ENCODE measurements around the gene FAM216A.
A peak's percentile ranks its signal among the peaks of the same experiment; 100 is the strongest.
"Not testable (repeated sequence)": the region's sequence is repeated elsewhere in the genome, so short reads cannot be mapped to it uniquely, and the experiment has no call there.

The FAM216A gene

GRCh38 chr12:110501399-110501751 is 32.7 kb downstream of the FAM216A start:
- no peak for DNase-seq

DNA sequence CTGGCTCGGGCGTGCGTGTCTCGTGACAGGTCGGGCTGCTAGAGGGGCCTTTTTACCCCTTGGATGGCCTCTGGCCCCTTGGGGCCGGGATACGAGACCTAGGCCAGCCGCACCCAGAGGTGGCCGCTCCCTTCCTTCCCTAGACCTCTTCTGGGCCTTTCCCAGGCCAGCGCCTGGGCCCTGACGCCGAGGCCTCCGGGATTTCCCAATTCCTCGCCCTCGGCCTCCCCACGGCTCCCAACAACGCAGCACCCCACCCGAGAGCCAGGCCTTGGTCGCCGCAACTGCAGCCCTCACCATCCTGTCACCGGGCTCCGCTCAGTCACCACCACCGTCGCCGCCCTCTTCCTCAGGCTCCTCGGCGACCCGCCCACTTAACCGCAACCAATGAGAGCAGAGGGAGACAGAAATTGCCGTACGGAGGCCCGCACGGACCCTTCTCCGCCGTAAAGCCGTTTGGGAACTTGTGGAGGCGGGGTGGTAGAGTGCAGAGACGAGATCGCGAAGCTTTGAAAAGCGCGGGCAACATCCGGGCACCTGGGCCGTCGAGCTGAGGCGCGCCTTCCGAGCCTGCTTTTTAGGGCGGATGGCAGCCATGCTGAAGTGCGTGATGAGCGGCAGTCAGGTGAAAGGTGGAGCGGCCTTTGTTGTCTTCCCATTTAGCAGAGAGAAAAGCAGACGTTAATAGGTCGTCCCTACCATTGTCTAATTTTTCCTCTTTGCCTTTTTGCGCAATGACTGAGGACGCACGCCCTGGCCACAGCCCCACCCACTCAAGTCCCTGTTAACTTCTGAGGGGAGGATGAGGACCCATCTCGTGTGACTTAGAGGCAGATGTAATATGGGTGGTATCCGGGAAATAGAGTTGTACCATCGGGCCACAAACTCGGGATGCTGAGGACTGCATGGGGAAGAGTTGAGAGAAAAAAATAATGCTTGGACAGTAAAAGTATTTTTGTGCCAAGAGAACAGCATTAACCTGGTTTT is 33.4 kb downstream of the FAM216A start, which contains the start of the genes RAD9B and VPS29:
TSS of gene RAD9B (plus strand) at position 580 of the 987 bp plus-strand sequence. CDS start at position 587, 7 bp downstream.
TSS of gene VPS29 (minus strand) at position 360 of the 987 bp plus-strand sequence. CDS start at position 300, 60 bp downstream.
- DNase-seq: peak; percentile 98 to 99

DNA sequence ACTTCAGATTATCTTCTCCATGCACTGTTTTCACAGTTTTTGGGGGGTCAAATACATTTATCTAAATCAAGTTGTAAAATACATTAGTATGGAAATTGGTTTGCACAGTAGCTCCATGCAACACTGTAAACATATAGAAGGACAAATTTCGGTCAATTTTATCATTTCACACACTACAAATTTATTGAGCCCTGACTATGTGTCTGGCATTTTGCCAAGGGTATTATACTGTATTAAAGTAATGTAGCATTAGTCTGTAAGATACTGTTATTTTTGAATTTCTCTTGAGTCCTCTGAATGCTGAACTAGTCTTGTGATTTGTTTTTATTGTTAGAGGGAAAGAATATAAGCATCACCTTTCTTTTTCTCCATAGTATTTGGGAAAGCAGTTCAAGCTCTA is 34.8 kb downstream of the FAM216A start:
- no peak for DNase-seq

DNA sequence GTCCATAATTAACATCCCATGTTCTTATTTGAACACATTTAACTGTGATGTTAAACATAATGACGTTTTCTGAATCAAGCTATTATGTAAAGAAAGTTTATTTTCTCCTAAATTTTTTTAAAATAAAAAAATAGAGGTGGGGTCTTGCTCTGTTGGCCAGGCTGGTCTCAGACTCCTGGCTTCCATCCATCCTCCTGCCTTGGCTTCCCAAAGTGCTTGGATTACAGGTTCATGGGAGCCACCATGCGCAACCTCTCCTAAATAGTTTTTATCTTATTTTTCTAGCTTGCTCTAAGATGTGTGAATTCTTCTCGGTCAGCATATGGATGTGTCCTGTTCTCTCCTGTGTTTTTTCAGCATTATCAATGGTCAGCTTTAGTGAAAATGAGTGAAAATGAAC is 36.7 kb downstream of the FAM216A start:
- DNase-seq: no peak

DNA sequence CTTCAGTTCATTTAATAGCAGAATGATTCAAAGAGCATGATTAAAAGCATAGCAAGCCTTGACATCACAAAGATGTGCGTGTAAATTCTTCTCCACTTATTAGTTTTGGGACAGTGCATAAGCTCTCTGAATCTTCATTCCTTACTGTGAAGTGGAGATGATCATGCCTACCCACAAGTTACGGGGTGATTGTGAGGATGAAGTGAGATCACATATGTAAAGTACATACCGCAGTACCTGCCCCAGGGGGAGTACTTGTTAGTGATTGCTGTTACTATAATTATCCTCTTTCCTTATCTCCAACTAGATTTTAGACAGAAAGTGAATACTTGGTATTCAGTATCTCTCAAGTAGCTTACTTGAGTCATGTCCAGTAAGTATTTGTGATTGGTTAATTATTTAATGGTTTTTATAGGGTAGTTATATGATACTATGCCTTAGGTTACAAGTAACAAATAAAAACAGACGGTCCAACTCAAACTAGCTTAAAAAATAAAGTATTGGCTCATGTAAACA is 39.5 kb downstream of the FAM216A start:
- no peak for DNase-seq

DNA sequence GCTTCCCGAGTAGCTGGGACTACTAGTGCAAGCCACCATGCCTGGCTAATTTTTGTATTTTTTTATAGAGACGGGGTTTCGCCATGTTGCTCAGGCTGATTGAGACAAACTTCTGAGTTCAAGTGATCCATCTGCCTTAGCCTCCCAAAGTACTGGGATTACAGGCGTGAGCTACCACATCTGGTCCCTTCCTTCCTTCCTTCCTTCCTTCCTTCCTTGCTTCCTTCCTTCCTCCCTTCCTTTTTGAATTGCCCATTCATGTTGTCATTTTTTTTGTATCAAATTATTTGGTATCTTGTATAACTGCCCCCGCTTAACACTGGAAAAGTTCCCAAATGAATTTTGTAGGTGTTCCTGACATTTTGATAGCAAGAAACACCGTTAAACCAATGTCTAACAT is 45.2 kb downstream of the FAM216A start:
- no peak for DNase-seq

DNA sequence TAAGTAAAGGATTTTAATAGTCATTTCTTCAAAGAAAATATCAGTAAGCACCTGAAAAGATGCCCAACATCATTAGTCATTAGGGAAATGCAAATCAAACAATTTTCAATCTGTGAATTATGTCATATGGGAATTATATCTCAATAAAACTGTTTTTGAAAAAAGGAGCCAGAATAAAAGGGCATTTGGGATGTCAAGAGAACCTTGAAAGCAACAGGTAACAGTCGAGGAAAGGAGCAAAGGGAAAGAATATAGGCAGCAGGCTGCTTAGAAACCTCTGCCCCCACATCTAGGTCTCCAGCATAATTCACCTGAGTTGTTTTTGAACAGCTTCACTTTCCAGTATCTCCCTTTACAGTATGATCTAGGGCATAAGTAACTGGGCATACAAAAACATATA is 45.7 kb downstream of the FAM216A start:
- DNase-seq: no peak

- DNase-seq: no peak
These were observed 48.4 kb downstream of the FAM216A start for GRCh38 chr12:110516995-110517394.

- DNase-seq: not testable (repeated sequence)
These were observed 49.4 kb downstream of the FAM216A start for GRCh38 chr12:110518014-110518413.

DNA sequence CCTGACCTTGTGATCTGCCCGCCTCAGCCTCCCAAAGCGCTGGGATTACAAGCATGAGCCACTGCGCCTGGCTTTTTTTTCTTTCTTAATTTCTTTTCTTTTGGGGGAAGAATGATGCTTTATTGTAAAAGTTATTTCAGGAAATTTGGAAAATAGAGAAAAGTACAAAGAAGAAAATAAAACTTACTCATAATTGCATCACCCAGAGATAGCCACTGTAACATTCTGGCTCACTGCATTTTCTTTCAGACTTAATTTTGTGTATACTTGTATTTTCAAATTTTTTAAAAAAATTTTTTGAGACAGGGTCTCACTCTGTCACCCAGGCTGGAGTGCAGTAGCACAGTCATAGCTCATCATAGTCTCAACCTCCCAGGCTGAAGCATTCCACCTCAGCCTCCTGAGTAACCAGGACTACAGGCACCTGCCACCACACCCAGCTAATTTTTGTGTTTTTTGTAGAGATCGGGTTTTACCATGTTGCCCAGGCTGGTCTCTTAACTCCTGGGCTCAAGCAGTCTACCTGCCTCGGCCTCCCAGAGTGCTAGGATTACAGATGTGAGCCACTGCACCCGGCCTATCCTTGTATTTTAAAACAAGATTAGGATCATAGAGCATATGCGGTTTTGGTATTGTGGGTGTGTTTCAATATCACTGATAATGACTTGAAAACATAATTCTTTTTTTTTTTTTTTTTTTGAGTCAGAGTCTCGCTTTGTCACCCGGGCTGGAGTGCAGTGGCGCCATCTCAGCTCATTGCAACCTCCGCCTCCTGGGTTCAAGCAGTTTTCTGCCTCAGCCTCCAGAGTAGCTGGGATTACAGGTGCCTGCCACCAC is 52.4 kb downstream of the FAM216A start:
- DNase-seq: peak; percentile 54 to 62

DNA sequence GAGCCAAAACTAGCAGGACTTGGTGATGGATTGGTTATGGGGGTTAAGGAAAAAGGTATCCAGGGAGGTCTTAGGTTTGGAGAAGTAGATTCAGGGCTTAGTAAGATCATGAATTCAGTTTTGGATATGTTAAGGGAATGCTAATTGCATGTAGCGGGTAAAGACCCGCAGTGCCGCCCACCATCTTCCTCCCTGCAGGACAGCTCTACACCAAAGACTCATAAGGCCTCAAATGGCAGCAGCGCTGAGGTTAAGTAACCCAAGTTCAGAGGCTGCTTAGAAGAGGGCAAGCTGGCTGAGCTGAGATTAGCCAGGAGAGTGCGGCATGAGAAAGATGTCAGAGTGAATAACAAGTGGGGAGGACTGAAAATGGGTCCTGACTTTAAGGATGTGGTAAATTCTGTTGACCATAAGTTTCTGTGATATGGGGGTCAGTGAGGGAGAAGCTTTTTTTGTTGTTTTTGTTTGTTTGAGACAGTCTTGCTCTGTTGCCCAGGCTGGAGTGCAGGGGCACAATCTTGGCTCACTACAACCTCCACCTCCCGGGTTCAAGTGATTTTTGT is 59.7 kb downstream of the FAM216A start:
- DNase-seq: no peak

DNA sequence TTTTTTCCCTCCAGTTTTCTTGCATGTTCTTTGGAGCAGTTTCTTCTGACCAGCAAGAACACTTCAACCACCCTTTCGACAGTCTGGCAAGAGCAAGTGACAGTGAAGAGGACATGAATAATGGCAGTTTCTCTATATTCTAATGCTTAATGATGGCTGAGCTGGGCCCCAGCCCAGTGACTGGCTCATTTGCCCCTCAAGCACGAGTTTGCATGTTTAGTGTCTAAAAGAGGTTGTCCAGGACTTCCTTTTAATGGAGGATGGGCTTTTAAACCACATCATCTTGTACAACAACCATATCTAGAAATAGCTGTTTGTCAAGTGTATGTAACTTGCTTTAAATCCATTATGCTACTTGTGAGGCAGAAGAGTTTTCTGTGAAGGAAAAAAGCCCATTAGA is 61.9 kb downstream of the FAM216A start:
- no peak for DNase-seq

GRCh38 chr12:110531741-110532333 is 63.2 kb downstream of the FAM216A start:
- DNase-seq: no peak

DNA sequence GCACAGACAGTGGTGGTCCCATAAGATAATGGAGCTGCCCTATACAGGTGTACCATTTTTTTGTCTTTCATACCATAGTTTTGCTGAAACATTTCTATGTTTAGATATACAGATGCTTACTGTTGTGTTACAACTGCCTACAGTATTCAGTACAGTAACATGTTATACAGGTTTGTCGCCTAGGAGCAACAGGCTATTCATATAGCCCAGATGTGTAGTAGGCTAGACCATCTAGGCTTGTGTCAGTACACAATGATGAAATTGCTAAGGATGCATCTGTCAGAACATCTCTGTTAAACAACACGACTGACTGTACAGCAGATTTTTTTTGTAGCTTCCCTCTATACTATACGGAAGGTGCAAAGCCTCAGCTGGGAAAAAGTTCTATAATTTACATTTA is 64.0 kb downstream of the FAM216A start:
- DNase-seq: no peak

DNA sequence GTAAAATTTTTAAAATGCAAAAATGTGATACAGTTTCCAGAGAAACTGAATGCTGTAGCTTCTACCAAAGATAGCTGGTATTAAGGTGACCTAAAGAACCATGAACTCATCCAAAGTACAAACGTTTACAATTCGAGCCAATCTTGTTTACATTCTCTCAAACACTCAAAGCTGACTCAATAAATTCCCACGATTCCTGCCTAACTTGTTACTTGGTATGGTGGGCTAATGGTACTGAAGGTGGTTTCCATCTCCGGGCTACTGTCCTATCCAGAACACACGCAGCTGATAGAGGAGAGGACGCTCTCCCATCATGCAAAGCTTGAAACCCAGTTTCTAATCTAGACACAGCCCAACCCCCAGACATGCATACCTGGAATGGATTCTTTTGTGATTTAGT is 65.0 kb downstream of the FAM216A start:
- no peak for DNase-seq

DNA sequence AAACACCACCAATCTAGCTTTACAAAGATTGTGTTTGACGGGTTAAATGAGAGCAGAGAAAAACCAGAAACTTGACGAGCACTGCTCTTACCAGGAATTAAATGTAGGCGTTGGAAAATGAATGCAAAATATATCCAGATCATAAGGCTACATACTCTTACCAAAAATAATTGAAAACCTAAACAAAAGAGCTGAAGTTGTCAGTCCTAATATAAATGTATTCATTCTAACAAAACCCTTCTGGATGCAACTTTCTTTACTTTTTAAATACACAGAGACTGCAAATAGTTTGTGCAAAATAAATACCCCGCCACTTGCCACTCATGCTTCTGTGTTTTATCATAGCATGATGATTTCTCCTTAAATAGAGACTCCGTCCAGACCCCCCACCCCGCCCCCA is 66.2 kb downstream of the FAM216A start:
- DNase-seq: no peak

GRCh38 chr12:110536834-110537604 is 68.4 kb downstream of the FAM216A start:
- no peak for DNase-seq

DNA sequence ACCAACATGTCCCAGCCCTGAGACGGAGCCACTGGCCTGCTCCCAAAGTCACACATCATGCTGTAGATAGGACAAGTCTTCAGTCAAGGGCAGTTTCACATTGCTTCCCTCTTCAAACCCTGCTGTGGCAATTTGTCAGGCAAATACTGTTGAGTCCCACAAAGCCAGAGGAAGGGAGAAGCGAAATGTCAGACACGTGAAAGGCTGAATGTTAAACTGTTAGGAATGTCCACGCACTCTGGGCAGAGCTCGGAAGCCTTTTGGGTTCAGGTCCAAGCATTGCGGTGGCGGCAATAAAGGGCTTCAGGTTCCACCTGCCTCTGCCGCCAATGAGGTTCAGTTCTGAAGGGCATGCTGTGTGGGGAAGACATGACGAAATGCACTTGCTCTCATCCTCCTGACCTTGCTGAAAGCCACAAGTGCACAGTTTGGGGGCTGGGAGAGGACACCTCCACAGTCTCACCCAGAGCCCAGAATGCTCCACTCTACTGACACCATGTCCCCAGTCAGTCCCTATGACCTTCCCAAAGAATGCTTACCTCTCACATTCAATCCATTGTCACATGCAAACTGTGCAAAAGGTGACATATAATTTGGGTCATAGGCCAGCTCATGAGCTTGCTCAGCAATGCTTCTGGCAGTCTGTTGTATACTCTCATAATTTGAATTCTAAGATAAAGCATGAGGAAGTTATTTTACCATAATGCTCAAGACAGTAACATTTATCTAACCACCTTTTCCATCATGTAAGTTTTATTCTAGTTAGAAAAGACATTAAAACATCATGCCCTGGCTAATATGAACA is 69.2 kb downstream of the FAM216A start:
- no peak for DNase-seq

DNA sequence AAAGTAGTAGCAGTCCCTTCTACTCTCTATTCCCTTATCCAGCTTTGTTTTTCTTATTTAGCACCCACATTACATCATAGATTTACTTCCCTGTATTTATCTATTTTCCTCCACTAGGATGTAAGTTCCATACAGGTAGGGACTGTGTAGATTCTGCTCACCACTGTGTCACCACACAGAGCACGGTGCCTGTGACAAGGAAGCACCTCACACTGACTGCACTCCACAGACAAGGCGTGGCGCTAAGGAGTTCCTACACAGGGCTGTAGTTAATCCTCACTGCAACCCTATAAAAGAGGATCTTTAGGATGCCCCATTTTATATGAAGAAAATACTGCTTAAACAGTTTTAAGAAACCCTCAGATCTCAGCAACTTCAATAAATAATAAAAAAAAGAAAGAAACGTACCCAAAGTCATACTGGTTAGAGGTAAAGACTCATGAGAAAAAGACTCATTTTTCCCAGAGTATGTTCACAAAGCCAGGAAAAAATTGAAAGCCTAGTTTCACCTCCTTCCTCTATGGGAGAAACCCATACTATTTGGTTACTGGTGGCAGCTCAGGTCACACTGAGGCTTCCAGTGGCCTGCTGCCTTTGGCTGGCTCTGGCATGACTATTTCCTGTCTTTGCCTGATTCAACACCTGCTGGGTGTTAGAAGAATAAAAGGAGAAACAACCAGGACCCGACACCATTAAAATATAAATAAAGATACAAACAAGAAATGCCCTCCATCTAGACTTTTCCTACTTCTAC is 70.4 kb downstream of the FAM216A start:
- no peak for DNase-seq
